Sciatic nerve (tissue), 2 donors: ENCODE results near the gene IDUA. TPM values are rescaled to one million over a fixed set of nuclear protein-coding genes. Genes with fewer than 3 reads are reported as not detected.
"Not testable (repeated sequence)": the region's sequence is repeated elsewhere in the genome, so short reads cannot be mapped to it uniquely, and the experiment has no call there.

Source experiments
- ATAC-seq: fragments of 200-7000 bp; cut with Tn5 transposase; one replicate; pipeline ENCODE4 v1.9.1; 2020; ENCODE audit warnings: mild to moderate bottlenecking, moderate library complexity
- DNase-seq: peaks from one replicate; pipeline ENCODE4 v3.0.0-alpha.2; 2020; ENCODE audit warnings: low spot score
- intact Hi-C: fragments of 100-400 bp; cut with DNase I; formaldehyde crosslinking; loops from one replicate; pipeline ENCODE4 v1.14.2; 2022
- total RNA-seq: library from RNA; stranded (reverse); fragmentation: NEBNext Ultra II Directional; extraction: Animal tissue kit (Norgen Biotek cat#: 25700); gene quantifications from one replicate; pipeline ENCODE4 v1.2.1, GENCODE V29; 2021
- donor health status: DM: no; HTN: no; CAD: no.
- donor health status: DM: no; HTN: no; CAD: no.

IDUA gene
- total RNA-seq, result 36.7 TPM

DNA sequence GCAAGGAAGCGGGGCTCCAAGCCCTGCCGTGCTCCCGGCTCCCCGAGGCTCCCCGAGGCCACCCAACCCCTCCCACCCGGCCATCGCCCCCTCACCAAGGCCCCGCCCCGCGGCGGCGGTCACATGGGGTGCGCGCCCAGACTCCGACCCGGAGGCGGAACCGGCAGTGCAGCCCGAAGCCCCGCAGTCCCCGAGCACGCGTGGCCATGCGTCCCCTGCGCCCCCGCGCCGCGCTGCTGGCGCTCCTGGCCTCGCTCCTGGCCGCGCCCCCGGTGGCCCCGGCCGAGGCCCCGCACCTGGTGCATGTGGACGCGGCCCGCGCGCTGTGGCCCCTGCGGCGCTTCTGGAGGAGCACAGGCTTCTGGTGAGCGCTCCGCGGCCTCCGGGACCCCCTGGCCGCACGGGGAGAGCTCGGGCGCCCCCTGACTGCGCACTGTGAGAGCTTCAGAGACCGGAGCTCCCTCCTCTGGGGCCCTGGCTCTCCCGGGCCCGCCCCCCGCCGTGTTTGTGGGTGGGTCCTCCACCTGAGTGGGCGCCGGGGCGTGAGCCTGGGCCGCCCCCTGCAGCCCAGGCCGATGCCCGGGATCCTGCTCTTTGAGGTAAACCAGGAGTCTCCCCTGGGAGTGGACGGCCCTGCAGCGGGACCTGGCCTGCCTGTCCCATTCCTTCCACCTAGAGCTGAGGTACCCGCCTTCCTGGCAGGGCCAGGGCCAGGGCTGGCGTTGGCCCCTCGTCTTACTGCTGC is at the start of gene IDUA:
Gene IDUA, plus strand, starts transcription at position 166 of the 745 bp plus-strand sequence. Its CDS starts 41 bp downstream, at position 207.
- ATAC-seq (peak; percentile 91), DNase-seq (peak; percentile 90)
- intact Hi-C loops, result no loop called here

DNA sequence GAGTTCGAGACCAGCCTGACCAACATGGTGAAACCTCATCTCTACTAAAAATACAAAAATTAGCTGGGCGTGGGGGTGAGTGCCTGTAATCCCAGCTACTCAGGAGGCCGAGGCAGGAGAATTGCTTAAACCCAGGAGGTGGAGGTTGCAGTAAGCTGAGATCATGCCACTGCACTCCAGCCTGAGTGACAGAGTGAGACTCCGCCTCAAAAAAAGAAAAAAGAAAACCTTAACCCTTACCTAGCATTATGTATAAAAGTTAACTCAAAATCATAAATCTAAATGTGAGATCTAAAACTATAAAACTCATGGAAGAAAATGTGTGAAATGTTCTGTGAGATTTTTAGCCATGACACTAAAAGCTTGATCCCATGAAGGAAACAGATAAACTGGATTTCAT is 47.3 kb upstream of the IDUA start:
- DNase-seq, intact Hi-C loops, ATAC-seq: not testable (repeated sequence)

DNA sequence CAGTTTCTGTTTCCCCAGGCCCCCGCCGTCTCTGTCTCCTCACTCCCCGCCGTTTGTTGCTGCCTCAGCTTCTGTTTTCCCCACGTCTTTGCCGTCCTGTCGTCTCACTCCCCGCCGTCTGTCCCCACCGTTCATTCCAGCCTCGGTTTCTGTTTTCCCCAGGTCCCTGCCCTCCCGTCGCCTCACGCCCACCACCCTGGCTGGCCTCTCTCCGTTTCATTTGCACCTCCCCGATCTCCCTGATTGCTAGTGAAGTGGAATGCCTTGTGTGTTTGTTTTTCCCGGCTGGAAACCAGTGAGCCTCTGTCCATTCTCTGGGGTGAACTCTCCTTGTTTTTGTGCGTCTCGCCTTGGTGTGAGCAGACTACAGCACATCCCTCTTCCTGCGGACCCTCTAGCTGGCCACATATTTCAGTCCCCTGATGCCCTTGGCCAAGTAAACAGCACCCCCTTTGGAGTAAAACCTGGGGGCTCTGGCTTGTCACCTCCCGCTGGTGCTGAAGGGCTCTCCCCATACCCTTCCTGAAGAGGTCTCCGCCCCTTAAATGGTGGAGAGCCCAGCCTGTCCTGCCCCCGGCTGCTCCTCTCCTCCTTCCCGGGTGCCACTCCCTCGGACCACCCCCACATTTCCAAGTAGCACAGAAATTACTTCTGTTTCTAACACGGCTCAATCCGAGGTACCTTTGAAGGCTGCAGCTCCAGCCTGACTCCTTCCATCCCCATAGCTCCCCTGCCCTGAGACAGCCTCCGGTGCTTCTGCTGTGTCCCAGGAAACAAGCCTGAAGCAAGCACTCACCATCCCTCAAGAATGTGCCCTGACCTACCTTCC is 41.4 kb upstream of the IDUA start:
- DNase-seq (peak; percentile 47), ATAC-seq (peak; percentile 33)
- intact Hi-C loops, result no loop called here

DNA sequence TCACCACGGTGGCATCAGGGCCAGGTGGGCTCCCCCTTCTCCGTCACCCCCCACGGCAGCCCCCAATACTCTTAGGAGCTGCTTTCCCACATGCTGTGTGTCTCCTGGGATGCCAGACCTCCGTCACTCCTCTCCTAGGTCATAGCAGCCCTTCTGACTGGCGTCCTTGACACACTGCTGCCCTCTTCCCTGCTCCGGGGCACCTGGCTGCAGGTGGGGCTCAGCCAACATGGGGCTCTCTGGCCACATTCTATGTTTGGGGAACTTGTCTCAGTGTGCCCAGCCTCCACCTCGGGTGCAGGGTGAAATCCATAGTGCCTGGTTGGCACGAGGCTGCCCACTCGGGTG is 40.8 kb upstream of the IDUA start:
- DNase-seq, result no peak
- intact Hi-C loops, result no loop called here
- ATAC-seq, result no peak

DNA sequence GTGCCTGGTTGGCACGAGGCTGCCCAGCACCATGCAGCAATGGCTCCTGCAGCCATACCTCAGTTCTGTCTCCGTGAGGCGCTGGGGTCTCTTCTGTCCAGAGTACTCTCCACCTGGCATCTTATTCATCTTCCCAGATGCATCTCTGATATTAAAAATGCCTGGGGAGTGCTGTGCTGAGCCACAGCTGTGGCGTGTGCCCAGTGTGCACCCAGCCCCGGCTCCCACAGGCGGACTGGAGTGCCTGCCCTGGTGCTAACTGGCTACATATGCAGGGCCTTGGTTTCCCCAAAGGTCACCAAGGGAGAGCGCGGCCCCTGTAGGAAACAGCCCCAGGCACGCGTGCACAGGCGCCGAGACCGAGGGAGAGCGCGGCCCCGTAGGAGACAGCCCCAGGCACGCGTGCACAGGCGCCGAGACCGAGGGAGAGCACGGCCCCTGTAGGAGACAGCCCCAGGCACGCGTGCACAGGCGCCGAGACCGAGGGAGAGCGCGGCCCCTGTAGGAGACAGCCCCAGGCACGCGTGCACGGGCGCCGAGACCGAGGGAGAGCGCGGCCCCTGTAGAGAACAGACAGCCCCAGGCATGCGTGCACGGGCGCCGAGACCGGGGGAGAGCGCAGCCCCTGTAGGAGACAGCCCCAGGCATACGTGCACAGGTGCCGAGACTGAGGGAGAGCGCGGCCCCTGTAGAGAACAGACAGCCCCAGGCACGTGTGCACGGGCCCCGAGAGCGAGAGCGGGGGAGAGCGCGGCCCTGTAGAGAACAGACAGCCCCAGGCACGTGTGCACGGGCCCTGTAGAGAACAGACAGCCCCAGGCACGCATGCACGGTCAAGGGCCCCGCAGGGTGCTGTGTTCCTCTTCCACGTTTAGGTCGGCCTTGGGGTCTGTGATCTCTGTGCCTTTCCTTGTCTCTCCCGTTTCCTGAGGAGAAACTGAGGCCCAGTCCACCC is 40.0 kb upstream of the IDUA start:
- DNase-seq (no peak), ATAC-seq (no peak)
- intact Hi-C loops, result no loop called here

DNA sequence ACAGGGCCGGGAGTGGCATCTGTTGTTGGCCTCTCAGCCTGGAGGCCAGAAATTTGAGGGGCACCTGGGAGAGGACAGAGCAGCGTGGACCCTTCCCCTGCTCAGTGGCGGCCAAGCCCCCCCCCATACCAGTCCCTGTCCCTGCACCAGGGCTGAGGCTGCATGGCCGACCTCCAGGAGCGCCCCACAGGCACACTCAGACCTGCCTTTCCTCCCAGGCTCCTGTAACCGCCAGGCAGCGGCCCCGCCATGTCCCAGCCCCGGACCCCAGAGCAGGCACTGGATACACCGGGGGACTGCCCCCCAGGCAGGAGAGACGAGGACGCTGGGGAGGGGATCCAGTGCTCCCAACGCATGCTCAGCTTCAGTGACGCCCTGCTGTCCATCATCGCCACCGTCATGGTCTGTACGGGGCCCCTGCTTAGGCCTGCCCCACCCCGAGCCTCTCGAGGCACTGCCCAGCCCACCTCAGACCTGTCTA is 39.3 kb upstream of the IDUA start:
- ATAC-seq (no peak), DNase-seq (peak; percentile 48)
- intact Hi-C loops, result no loop called here

DNA sequence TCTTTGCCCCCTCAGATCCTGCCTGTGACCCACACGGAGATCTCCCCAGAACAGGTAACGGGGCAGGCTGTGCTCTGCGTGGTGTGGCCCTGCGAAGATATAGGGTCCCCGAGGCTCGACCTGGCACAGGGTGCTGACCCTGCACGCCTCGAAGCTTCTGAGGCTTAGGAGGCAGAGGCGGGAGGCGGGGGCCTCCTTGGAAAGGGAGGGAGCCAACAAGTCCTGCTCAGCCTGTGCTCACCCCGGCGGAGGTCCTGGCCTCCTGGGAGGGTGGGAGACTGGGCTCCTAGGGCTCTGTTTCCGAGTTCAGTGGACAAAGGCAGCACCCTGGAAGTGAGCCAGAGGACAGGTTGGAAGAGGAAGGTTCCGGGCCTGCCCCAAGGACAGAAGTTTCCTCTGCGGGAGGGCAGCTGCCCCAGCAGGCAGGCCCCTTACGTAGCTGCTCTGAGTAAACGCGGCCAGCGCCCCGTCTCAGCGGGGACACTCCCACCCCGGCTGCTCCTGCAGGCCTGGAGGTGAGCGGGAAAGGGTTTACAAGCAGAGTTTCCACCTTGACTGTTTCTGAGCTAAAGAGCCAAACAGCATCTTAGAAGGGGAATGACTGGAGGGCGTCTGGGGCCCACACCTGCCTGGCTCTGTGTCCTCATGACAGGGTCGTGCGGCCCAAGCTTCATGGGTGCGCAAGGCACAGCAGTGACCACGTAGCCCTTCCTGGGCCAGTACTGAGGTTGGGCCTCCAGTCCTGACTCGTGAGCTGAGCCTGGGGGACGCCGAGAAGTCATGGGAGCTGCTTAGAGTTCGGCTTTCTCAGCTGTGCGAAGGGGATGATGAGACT is 38.5 kb upstream of the IDUA start:
- intact Hi-C loops, result no loop called here
- DNase-seq, result peak; percentile 50
- no peak for ATAC-seq

DNA sequence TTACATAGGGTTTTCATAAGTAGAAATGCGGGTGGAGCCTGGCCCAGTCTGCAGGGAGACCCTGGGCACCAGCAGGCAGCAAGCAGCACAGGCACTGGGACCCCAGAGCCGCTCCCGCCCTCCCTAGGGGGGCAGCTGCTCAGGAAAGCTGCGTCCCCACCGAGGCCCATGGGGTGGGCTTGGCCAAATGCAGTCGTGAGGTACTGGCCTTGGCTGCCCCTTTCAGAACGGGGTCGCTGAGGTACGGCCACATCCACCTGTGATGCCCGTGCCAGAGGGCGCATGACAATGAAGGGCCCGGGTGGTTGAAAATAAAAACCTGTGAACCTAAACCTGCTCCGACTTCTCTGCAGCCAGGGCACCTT is 37.9 kb upstream of the IDUA start:
- intact Hi-C loops, result no loop called here
- ATAC-seq (no peak), DNase-seq (peak; percentile 43)

DNA sequence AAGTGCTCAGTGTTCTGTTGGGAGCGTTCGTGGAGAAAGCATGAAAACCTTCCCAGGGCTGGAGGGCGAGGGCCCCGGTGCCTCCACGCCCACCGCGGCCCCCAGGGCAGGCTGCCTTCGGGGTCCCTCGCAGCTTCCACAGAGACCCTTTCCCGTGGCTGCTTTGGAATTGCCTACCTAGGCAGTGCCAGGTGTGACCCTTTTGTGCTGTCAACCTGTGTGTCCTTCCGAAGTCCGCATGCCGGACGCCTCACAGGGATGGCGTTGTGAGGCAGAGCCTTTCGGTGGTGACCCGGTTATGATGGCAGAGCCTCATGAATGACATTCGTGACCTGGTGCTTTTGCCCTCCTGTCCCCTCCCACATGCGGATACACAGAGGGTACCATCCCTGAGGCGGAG is 37.2 kb upstream of the IDUA start:
- ATAC-seq, result no peak
- intact Hi-C loops, result no loop called here
- DNase-seq, result peak; percentile 43

DNA sequence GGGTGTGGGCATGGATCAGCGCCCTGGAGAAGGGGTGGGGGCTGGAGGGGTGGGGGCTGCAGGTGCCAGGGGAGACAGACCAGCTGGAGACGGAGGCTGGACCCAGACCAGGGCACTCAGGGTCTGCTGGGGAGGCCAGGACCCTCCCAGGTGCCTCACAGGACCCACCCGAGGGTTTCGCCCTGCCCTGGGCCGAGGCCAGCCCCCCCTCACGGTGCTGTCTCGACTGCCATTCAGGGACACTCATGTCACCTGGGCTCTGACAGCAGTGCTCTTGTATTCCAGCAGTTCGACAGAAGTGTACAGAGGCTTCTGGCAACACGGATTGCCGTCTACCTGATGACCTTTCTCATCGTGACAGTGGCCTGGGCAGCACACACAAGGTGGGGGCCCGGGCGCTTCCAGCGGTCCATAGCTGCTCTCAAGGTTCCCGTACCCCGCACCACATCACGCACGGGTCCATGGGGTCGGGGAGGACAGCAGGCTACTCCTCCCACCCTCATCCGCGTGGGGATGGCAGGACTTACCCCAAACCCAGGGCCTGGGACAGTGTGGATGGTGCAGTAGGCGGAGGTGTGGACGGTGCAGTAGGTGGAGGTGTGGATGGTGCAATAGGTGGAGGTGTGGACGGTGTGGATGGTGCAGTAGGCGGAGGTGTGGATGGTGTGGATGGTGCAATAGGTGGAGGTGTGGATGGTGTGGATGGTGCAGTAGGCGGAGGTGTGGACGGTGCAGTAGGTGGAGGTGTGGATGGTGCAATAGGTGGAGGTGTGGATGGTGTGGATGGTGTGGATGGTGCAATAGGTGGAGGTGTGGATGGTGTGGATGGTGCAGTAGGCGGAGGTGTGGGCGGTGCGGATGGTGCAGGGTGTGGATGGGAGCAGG is 36.5 kb upstream of the IDUA start:
- peak; percentile 38 for DNase-seq
- intact Hi-C loops, result no loop called here

DNA sequence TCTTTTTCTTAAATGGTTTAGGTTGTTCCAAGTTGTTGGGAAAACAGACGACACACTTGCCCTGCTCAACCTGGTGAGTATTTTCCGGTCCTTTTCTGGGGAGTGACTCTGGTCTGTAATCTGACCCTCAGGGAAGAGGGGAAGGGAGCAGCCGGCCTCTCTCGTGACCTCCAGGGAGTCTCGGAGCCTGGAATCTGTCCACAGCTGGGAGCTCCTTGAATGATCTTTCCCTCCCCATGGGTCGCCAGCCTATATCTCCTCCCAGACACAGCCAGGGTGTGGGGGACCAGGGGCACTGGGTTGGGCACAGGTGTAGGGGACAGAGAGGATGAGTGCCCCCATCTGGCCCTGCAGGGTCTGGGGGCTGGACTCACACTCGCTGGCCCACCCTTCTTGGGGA is 35.7 kb upstream of the IDUA start:
- intact Hi-C loops, result no loop called here
- DNase-seq (peak; percentile 43), ATAC-seq (no peak)

More for the DNA sequence above, 36.5 kb upstream of the IDUA start:
- ATAC-seq, result no peak

DNA sequence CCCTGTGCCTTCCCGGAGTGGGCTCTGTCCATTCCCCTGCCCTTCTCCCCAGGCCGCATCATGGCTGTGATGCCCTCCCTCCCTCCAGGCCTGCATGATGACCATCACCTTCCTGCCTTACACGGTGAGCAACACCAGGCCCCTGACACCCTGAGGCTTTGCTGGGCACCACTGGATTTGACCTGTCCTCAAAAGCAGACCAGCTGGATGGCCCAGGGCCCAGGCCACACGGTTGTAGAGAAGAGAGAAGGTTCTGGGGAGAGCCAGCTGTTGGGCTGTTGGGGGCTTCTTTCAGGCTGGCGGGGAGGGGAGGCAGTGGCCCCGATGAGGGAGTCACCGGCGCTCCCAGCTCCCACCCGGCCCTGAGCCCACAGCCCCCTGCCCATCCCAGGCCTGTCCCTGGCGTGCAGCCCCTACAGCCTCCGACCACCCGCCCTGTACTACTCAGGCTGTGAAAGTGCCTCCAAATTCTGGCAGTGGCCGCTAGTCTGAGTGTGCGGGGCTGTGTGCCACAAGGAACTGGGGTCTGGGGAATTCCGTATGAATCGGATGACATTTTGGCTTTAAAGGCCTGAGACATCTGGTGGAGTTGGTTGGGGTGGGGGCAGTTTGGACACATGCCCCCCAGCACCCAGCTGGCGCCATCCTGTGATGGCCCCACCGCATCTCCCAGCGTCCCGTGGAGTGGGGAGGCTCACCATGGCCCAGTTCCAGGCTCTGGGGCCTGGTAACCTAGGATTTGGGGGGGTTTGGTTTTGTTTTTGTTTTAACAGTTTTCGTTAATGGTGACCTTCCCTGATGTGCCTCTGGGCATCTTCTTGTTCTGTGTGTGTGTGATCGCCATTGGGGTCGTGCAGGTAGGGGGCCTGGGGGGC is 35.0 kb upstream of the IDUA start:
- intact Hi-C loops, result no loop called here
- DNase-seq (peak; percentile 45), ATAC-seq (no peak)

DNA sequence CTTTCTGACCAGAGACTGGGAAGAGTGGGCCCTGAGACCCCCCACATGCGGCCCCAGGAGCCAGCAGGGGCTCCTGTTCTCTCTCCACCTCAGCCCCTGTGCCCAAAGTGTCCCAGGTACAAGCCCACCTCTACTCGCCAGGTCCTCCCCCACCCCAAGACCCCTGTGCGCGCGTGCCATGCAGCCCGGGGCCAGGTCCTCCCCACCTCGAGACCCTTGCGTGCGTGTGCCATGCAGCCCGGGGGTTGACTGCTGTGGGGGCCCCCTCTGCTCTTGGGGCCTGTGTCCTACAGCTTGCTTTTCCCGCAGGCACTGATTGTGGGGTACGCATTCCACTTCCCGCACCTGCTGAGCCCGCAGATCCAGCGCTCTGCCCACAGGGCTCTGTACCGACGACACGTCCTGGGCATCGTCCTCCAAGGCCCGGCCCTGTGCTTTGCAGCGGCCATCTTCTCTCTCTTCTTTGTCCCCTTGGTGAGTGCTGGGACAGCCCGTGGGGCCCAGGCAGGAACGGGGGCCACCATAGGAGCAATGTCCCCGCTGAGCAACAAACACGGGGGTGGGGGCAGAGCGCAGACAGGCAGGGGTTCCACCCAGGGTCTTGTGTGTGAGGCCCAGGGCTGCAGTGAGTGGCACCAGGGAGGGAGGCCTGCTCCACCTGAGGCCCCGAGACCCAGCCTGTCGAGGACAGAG is 33.8 kb upstream of the IDUA start:
- peak; percentile 51 for DNase-seq
- intact Hi-C loops, result no loop called here

DNA sequence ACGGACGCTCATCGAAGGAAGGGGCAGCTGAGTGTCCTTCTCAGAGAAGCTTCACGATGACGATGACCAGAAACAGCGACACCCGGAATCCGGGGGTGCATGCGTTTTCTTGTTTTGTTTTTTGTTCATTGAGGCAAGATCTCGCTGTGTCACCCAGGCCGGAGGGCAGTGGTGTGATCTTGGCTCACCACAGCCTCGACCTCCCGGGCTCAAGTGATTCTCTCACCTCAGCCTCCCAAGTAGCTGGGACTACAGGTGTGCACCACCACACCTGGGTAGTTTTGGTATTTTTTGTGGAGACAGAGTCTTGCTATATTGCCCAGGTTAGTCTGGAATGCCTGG is 33.3 kb upstream of the IDUA start:
- ATAC-seq, result no peak

More for the DNA sequence above, 33.8 kb upstream of the IDUA start:
- no peak for ATAC-seq

DNA sequence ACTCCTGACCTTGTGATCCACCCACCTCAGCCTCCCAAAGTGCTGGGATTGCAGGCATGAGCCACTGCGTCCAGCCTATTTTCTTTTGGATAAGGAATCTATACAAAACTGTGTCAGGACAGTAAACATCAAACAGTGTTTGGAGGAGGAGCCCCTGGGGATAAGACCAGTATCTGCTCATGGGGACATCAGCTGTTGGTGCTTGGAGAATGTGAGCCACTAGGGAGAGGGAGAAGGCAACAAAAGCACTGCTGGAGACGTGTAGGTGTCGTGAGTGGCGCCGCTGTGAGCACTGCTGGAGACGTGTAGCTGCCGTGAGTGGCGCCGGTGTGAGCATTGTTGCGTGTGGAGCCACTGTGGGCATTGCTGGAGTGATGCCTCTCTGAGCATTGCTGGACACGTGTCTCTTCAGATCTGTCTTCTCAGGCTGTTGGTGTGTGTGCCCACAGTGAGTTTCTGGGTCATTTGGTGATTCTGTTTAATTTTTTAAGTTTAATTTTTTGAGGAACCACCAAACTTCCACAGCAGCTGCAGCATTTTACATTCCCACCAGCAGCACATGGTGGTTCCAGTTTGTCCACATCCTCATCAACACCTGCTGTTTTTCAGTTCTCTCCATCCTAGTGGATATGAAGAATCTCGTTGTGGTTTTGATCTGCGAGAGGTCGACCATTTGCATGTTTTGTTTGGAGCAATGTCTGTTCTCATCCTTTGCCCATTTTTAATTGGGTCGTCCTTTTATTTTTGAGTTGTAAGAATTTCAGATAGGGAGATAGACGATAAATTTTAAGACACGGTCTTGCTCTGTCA is 32.4 kb upstream of the IDUA start:
- ATAC-seq (no peak), DNase-seq (no peak)
- intact Hi-C loops, result no loop called here

More for the DNA sequence above, 33.3 kb upstream of the IDUA start:
- peak; percentile 34 for DNase-seq
- intact Hi-C loops, result no loop called here
